ENCODE data around the gene PIEZO2.
"Not testable (repeated sequence)": the region's sequence is repeated elsewhere in the genome, so short reads cannot be mapped to it uniquely, and the experiment has no call there.

The PIEZO2 gene

GRCh38 chr18:10923551-10924070 is 225.8 kb downstream of the PIEZO2 start:
- DNase-seq = no peak

GRCh38 chr18:10923141-10923540 is 226.2 kb downstream of the PIEZO2 start:
- DNase-seq = no peak

GRCh38 chr18:10922712-10923111 is 226.7 kb downstream of the PIEZO2 start:
- not testable (repeated sequence) for DNase-seq

- not testable (repeated sequence) for DNase-seq
Observed at GRCh38 chr18:10920309-10920708, 229.1 kb downstream of the PIEZO2 start.

GRCh38 chr18:10919851-10920250 is 229.5 kb downstream of the PIEZO2 start:
- DNase-seq = no peak

GRCh38 chr18:10916865-10917264 is 232.5 kb downstream of the PIEZO2 start:
- DNase-seq = no peak

GRCh38 chr18:10916387-10916786 is 233.0 kb downstream of the PIEZO2 start:
- DNase-seq = no peak

- DNase-seq = not testable (repeated sequence)
Observed at GRCh38 chr18:10915748-10916147, 233.6 kb downstream of the PIEZO2 start.

- not testable (repeated sequence) for DNase-seq
Observed at GRCh38 chr18:10914610-10915009, 234.8 kb downstream of the PIEZO2 start.

- no peak for DNase-seq
Observed at GRCh38 chr18:10913919-10914318, 235.4 kb downstream of the PIEZO2 start.

GRCh38 chr18:10912790-10913545 is 236.4 kb downstream of the PIEZO2 start:
- no peak for DNase-seq

- no peak for DNase-seq
Observed at GRCh38 chr18:10909724-10910123, 239.6 kb downstream of the PIEZO2 start.

GRCh38 chr18:10908760-10909159 is 240.6 kb downstream of the PIEZO2 start:
- no peak for DNase-seq

GRCh38 chr18:10907749-10908148 is 241.6 kb downstream of the PIEZO2 start:
- no peak for DNase-seq

- no peak for DNase-seq
Observed at GRCh38 chr18:10901329-10901728, 248.0 kb downstream of the PIEZO2 start.

GRCh38 chr18:10900435-10900834 is 248.9 kb downstream of the PIEZO2 start:
- DNase-seq = no peak

- DNase-seq = no peak
Observed at GRCh38 chr18:10899481-10899880, 249.9 kb downstream of the PIEZO2 start.

- DNase-seq = no peak
Observed at GRCh38 chr18:10898417-10898974, 250.9 kb downstream of the PIEZO2 start.

GRCh38 chr18:10896851-10897250 is 252.5 kb downstream of the PIEZO2 start:
- DNase-seq = no peak

GRCh38 chr18:10895976-10896375 is 253.4 kb downstream of the PIEZO2 start:
- no peak for DNase-seq

GRCh38 chr18:10894501-10894900 is 254.9 kb downstream of the PIEZO2 start:
- DNase-seq = no peak

GRCh38 chr18:10893761-10894160 is 255.6 kb downstream of the PIEZO2 start:
- no peak for DNase-seq

GRCh38 chr18:10893196-10893595 is 256.2 kb downstream of the PIEZO2 start:
- peak; percentile 34 for DNase-seq

- DNase-seq = no peak
Observed at GRCh38 chr18:10892786-10893185, 256.6 kb downstream of the PIEZO2 start.

- no peak for DNase-seq
Observed at GRCh38 chr18:10890022-10890421, 259.3 kb downstream of the PIEZO2 start.
